GM18907 (cell line): ENCODE measurements around the gene OR51T1.
"Not testable (repeated sequence)": the region's sequence is repeated elsewhere in the genome, so short reads cannot be mapped to it uniquely, and the experiment has no call there.

Experiments used
- ATAC-seq: cut with Tn5 transposase; IDR thresholded peaks from one replicate; pipeline ENCODE4 v1.9.1; 2021; ENCODE audit warnings: mild to moderate bottlenecking, moderate library complexity; ENCODE audit not compliant: unreplicated experiment

OR51T1 gene

GRCh38 chr11:4881860-4882500 is at the start of gene OR51T1:
Gene OR51T1 (plus strand): TSS chr11:4881900. CDS start chr11:4881900, 0 bp downstream.
- no peak for ATAC-seq

DNA sequence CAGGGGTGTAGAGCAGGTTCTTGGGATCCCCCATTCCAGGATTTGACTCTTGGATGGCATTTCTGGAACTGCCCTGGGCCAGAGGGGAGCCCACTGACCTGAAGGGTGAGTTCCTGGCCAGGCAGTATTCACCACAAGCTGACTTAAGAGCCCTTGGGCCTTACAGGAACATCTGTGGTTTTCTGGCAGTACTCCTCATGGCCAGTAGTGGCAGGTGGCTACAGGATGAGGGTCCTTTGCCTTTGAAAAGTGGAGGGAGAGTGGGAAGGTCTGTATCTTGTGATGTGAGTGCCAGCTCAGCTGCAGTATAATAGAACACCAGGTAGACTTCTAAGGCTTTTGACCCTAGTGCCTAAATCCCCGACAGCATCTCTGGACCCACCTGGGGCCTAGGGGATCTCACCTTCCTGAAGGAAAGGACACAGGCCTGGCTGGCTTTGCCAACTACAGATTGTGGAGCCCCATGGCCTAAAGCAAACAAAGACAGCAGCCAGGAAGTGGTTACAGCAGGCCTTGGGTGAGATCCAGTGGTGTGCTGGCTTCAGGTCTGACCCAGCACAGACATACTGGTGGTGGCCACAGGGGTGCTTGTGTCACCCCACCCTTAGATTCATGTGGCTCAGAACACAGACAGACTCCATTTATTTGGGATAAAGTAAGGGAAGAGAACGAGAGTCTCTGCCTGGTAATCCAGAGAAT is 41.7 kb upstream of the OR51T1 start:
- ATAC-seq = no peak

GRCh38 chr11:4848908-4849532 is 32.7 kb upstream of the OR51T1 start, which contains the start of gene OR51S1:
Gene OR51S1 (minus strand): TSS chr11:4849208. CDS start chr11:4849208, 0 bp downstream.
- no peak for ATAC-seq

DNA sequence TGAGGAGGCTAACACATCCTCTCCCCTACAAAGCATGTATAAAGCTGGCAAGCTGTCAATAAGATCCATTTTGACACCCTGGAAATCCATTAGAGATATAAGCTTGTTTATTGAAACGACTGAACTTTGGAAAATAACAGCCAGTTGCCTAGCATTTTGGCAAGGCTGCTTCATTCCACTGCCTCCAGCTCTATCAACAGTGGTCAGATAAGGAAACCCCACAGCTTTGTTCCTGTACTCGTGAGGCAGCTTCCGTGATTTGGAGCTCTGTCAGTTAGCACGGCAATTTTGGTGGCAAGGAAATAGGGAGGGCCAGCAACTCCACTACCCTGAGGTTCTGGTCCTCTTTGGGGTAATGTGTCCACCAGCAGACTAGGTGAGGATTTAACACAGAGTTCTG is 30.7 kb upstream of the OR51T1 start:
- no peak for ATAC-seq

GRCh38 chr11:4854286-4854685 is 27.4 kb upstream of the OR51T1 start:
- not testable (repeated sequence) for ATAC-seq

GRCh38 chr11:4862447-4863236 is 19.1 kb upstream of the OR51T1 start:
- no peak for ATAC-seq

- ATAC-seq = no peak
These were observed 17.8 kb upstream of the OR51T1 start for GRCh38 chr11:4863876-4864275.

DNA sequence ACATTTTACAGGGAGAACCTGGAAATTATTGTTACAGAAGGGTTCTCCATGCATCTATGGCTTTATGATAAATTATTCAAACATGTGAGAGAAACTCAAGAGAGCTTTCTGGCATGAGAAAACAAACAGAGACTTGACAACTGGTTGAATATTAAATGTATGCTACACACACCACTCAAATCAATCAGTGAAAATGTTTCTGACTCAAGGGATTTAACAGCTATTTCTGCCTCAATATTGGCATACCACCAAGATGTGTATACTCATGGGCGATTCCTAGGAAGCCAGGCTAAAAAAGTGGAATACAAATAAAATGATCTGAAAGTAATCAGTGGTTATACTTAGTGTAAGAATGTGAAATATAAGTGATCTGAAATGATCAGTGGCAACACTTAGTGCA is 15.8 kb upstream of the OR51T1 start:
- no peak for ATAC-seq

DNA sequence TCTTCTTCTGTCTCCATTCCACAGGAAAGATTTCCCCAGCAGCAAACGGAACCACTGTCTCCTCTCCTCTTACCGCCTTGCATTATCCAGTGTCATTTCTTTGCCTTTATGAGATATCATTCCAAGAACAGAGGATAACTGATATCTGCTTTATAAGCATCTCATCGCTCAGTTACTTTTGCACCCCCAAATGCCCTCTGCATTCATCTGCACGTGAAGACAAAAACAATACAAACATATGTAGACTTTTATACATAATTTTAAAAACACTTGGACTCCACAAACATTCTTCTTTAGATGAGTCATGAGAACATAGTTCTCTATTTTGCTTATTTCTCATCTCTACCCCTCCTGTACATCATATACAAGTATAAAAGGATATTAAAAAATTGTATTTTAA is 512 bp upstream of the OR51T1 start:
- ATAC-seq = no peak

GRCh38 chr11:4882543-4882942 is 843 bp downstream of the OR51T1 start:
- ATAC-seq = no peak

- ATAC-seq = no peak
These were observed 2.7 kb downstream of the OR51T1 start for GRCh38 chr11:4884361-4884760.

- ATAC-seq = no peak
These were observed 4.5 kb downstream of the OR51T1 start for GRCh38 chr11:4886186-4886585.

DNA sequence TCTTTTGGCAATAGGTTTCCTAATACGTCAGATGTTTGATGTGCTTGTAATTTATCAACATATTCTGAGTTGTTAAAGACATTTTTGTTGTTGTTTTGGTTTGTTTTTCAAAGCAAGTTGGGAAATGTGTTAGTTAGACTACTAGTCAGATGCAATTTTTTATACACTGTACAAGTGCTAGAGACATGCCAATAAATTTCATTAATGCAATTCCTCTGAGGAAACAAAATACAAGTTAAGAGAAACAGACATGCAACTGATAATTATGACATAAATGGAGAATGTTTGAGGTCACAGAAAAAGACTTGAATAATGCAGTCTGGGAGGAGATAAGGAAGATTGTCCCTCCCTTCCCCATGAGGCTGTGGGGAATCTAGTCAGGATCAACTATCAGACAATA is 5.9 kb downstream of the OR51T1 start:
- ATAC-seq = no peak

- ATAC-seq = no peak
These were observed 8.6 kb downstream of the OR51T1 start for GRCh38 chr11:4890279-4890678.

- no peak for ATAC-seq
These were observed 10.4 kb downstream of the OR51T1 start for GRCh38 chr11:4891996-4892640.

DNA sequence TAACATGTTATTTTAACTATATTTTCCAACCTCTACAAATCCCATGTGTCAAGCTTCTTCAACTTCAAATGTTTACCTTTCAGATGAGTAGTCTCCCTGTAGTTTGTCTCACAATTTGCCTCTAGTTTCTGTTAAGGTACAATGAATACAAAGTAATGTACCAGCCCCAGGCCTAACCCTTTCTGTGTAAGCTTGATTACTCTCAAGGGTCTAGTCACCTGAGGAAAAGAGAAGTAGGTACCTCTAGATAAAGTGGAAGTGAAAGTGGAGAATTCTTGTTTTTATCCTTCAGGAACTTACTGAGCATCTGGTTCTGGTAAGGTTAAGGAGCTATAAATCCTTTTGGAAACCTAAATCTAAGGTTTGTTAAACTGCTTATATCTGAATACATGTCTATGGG is 21.8 kb downstream of the OR51T1 start, which contains the start of gene OR51A7:
OR51A7 (plus strand) TSS at position 300 of the 400 bp plus-strand sequence. CDS start 3,587 bp downstream, outside the sequence.
- no peak for ATAC-seq

DNA sequence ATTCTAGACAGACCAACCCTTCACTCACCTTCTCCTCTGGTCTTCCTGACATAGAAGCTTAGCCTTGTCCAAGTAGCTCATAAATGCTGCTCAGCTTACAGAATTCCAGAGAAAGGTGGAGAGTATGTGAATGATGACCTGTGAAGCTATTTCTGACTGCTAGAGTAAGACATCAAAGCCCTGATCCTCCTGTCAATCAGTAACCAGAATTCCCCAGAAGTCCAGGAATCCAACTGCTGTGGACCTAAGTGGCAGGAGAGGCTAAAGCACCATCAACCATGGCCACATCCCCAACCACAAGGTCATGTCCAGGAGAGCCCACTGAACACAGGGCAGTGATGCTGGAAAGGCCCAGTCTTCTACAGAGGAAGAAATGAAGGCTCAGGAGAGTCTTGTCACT is 34.9 kb downstream of the OR51T1 start:
- ATAC-seq = no peak

- ATAC-seq = no peak
These were observed 37.5 kb downstream of the OR51T1 start, which contains the start of gene OR51G2 for GRCh38 chr11:4919250-4919649. Gene OR51G2 (minus strand): TSS chr11:4919350. CDS start chr11:4915663, 3,687 bp downstream.

- no peak for ATAC-seq
These were observed 40.1 kb downstream of the OR51T1 start for GRCh38 chr11:4921796-4922195.

- no peak for ATAC-seq
These were observed 40.6 kb downstream of the OR51T1 start for GRCh38 chr11:4922304-4922703.

GRCh38 chr11:4924239-4924638 is 42.5 kb downstream of the OR51T1 start, which contains the start of gene OR51G1:
Gene OR51G1 (minus strand): TSS chr11:4924339. CDS start chr11:4924339, 0 bp downstream.
- no peak for ATAC-seq
